ENCODE results near the gene MAFG. TPM values are rescaled to one million over a fixed set of nuclear protein-coding genes. Genes with fewer than 3 reads are reported as not detected.
A peak's percentile ranks its signal among the peaks of the same experiment; 100 is the strongest.

Gene MAFG
- total and polyA plus RNA-seq, 9 of the 15 experiments (the other 6 are each of a cell fraction or from before 2014, with no cell fraction given): 1.1 to 58.1 (median 24.9) TPM

GRCh38 chr17:81976332-81977210 lies 49.0 kb upstream of the MAFG start (continued):
- TF ChIP-seq ZBTB40 (IDR thresholded peaks at IDR 0.05) (no peak), ZBTB40 (CRISPR knock-in tag; IDR thresholded peaks at IDR 0.05) (peak; percentile 59; the same call in 1 of the 2 replicates), MAZ (CRISPR knock-in tag; conservative IDR thresholded peaks at IDR 0.05 in 1 of 2, IDR thresholded peaks at IDR 0.05 in 1 of 2) (peak in 1 of 2 experiments; percentile 21; a peak in 3 of 4 replicates), ZNF551 (CRISPR knock-in tag; IDR thresholded peaks at IDR 0.05) (no peak), SIRT6 (IDR thresholded peaks at IDR 0.05; ENCODE audit: low read depth, low read length) (no peak), HCFC1 (IDR thresholded peaks at IDR 0.05; ENCODE audit: low read depth, low read length) (no peak), HDGF (IDR thresholded peaks at IDR 0.05) (no peak), SP1 (CRISPR knock-in tag; IDR thresholded peaks at IDR 0.05) (peak; percentile 65), MIER1 (IDR thresholded peaks at IDR 0.05; ENCODE audit: low read depth) (no peak), PRPF4 (IDR thresholded peaks at IDR 0.05; ENCODE audit: insufficient read depth, low read depth, low read length, poor library complexity, severe bottlenecking) (no peak), CTCF (IDR thresholded peaks at IDR 0.05 in 2 of 3, conservative IDR thresholded peaks at IDR 0.05 in 1 of 3; ENCODE audit: insufficient read depth in 2 of 3, low read depth in 1 of 3, low read length in 3 of 3) (no peak), NFRKB (IDR thresholded peaks at IDR 0.05; ENCODE audit: low read depth) (no peak), POU5F1 (IDR thresholded peaks at IDR 0.05; ENCODE audit: borderline replicate concordance, low read depth, low read length, partially characterized antibody) (no peak), CTBP1 (IDR thresholded peaks at IDR 0.05; ENCODE audit: borderline replicate concordance) (peak; percentile 50; the same call in 1 of the 2 replicates), SMAD2 (IDR thresholded peaks at IDR 0.05; ENCODE audit: low read depth, low read length) (no peak), NCOA4 (IDR thresholded peaks at IDR 0.05; ENCODE audit: partially characterized antibody) (no peak), PCBP1 (IDR thresholded peaks at IDR 0.05; ENCODE audit: low read depth, low read length, poor library complexity, severe bottlenecking) (no peak)
